ENCODE measurements around the gene RBP5. TPM values are rescaled to one million over a fixed set of nuclear protein-coding genes. Genes with fewer than 3 reads are reported as not detected.
"Not testable (repeated sequence)": the region's sequence is repeated elsewhere in the genome, so short reads cannot be mapped to it uniquely, and the experiment has no call there.

Gene RBP5
- total RNA-seq, 1 donor, result under 0.01 TPM

DNA sequence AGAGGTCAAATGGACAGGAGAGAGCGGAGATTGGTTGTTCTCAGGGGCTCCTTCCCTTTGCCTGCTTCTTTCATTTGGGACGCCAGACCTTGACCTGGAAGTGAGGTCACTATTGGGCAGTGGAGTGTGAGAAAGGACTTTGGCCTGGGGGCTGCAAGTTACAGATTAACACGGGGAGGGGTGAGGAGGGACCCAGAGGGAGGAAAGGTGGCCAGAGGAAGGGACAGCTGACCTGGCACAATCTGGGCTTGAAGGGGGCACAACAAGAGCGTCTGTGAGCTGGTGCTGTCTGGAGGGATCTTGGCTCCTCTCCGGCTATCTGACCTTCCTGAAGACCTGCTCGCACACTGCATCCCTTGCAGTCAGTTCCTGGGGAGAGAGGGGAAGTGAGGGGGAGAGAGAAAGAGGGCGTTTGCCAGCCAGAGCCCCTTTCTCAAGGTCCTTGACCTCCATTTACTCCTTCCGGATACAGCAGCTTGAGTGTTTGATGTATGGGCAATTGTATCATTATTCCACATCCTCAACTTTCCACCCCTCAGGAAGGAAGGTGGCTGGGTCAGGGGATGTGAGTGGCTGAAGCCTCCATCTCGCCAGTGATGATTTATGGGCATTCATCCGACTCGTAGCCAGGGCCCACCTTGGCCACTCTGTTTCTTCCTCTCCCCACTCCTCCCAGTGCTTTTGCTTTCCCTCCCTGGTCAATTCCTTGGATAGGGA, 4.7 kb downstream of the RBP5 start:
- DNase-seq (ENCODE audit: low read depth in 2 of 3, low spot score in 2 of 3), result no peak

DNA sequence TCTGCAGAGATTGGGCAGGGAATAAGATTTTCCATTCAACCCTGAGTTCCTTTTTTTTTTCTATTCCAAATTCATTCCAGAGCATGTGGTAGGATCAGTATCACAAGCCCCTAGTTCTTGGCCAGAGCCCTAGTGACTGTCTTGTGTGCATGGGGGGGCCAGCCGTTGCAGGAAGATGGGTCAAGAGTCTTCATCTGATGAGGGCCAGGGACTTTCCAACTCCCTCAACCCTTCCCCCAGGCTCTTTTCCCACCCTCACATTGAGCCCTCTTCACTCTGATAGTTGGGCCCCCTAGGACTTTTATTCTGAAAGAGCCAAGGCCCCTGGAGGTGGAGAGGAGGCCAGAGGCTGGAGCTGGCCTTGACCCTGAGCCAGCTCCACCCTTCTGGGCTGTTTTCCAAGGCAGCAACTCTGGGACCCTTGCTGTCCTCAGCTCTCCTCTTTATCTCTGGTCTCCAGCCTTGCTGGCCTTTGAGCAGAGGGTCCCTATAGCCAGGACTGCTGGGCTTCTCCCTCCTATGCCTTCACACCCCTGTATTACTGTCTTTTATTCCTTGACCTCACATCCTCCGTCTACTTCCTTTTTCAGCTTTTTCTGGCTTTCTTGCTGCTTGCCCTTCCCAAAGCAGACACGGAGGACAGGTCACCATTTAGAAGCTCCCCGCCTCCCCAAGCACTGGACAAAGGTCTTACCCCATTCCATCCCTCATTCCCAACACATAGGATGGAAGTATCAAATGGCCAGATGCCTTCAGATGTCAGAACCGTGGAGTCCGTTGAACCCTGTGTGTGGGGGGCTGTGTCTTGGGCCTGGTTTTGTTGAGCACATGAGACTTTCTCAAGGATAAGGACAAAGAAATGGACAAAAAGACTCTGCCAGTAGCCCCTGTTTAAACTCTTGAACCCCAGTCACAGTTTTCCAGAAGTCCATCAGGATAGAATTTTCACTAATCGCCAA, 5.6 kb downstream of the RBP5 start:
- DNase-seq (ENCODE audit: low read depth in 2 of 3, low spot score in 2 of 3), result no peak

DNA sequence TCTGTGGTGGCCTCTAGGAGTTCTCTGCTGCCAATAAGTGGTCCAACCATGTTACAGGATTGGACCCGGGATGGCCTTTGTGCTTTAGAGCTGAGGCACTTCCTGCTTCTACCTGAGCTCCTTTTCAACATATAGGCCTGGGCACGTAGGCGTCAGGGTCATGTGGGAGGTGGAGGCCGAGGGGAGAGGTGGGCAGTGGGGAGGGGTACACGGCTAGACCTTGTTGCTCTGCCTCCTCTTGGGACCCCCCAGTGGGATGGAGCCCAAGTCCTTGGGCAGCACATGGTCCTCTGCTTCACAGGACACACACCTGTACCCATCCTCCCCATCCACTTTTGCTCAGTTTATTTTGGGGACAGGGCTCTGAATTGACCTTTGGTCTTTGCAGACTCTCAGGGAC, 7.4 kb downstream of the RBP5 start:
- DNase-seq (ENCODE audit: low read depth in 2 of 3, low spot score in 2 of 3), result no peak

DNA sequence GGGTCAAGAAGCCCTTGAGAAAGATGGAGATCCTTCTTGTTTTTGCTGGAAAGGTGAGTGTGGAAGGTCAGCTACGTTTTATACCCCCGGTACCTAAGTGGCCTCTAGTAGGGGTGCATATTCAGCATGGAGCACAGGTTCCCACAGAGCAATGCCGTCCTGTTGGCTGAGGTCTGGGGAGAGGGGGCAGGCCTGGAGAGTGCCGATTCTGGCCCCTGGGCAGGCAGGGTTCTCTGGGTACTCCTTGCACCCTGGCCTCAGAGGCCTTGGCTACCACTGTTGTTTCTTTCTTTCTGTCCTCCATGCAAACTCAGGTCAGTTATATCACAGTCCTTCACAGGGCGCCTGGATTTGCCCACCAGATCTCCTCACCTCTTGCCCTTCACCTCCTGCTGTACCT, 8.5 kb downstream of the RBP5 start:
- no peak for DNase-seq (ENCODE audit: low read depth in 2 of 3, low spot score in 2 of 3)

DNA sequence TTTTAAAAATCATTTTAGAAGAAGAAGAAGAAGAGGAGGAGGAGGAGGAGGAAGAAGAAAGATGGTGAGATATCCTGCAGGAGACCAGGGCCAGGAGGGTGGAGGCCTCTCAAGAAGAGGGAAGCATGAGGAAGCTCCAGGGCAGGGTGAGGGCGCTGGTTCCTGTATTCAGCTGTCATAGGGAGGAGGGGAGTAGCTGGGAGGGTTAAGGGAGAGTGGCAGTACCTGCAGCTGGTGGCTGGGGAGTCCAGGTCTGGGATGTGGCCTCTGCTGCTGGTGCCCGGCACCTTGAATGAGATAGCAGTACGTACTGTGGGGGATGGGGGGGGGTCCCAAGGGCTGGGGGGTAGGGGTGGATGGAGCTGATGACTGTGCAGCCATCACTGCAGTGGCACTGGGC, 9.8 kb downstream of the RBP5 start:
- DNase-seq (ENCODE audit: low read depth in 2 of 3, low spot score in 2 of 3), result no peak

DNA sequence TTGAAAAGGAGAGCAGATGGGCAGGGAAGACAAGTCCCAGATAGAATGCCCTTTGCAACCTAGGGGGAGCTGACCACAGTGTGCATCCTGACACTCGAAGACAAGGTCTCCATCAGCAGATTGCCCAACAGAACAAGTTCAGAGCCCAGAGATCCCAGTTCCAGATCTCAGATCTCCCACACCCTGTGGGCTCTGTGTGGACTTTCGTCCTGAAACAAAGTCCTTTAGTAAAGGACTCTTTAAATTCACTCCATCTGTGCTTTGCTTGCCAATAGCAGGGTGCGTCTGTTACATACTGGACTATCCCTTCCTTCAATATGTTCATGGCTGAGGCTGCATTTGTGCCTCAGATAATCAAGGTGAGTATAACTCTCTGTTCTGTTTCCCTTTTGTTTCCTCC, 11.0 kb downstream of the RBP5 start:
- no peak for DNase-seq (ENCODE audit: low read depth in 2 of 3, low spot score in 2 of 3)

DNA sequence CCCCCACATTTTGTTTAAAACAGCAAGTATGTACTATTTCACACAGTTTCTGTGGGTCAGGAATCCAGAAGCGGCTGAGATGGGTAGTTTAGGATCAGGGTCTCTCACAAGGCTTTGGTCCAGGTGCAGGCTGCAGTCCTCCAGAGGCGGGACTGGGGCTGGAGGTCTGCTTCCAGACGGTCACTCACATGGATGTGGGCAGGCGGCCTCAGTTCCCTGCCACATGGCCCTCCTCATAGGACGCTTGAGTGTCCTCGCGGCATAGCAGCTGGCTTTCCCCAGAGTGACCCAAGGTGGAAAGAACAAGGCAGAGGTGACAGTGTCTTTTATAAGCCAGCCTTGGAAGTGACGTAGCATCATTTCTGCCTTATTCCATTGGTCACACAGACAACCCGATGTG, 11.8 kb downstream of the RBP5 start:
- no peak for DNase-seq (ENCODE audit: low read depth in 2 of 3, low spot score in 2 of 3)

DNA sequence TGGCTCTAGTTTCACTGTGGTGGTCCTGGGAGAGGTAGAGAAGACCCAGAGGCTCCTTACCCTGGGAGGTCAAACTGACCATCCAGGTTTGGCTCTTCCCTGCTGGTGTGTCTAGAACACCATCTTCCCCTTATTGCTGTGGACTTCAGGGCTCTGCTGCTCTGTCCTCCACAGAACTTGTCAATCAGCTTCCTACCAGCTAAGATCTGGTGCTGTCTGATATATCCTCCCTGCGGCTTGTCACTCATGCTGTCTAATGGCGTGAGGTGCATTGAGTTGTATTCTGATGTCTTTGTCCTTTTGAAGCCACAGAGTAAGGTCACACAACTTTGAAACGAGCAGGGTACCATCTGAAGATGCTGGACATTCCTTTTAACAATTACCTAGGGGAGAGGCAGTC, 12.5 kb downstream of the RBP5 start:
- no peak for DNase-seq (ENCODE audit: low read depth in 2 of 3, low spot score in 2 of 3)

DNA sequence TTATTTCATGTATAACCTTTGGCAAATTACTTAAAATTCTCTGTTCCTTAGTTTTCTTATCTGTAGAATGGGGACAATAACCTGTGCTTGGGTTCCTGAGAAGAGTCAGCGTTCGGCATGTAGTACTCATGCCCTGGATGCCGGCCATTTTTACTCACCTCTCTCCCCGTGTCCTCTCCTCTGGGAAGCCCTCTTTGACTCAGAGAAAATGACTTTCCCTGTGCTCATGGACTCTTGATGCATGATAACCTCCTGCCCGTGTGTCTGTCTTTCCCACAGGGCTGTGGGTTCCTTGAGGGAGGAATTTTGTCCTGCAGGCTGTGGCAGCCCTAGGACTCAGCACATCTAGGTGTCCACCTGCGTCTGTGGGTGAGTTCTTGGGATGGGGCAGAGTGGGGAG, 13.8 kb downstream of the RBP5 start:
- DNase-seq (ENCODE audit: low read depth in 2 of 3, low spot score in 2 of 3), result no peak

DNA sequence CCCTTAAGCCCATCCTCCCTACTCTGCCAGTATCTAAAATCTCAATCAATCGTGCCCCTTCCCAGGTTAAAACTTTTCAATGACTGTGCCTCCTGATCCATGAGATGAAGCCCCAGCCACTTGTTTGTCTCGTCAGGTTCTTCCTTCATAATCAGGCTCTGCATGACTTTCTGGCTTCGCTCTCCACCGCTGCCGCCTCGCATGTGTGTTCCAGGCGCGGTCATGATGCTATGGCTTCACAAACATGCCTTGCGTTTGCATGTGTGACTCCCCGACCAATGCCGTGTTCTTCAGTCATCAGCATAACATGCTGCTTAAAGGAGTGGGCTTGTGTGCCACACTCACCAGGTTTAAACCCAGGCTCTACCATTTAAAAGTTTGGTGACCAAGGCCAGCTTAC, 14.7 kb downstream of the RBP5 start:
- no peak for DNase-seq (ENCODE audit: low read depth in 2 of 3, low spot score in 2 of 3)

DNA sequence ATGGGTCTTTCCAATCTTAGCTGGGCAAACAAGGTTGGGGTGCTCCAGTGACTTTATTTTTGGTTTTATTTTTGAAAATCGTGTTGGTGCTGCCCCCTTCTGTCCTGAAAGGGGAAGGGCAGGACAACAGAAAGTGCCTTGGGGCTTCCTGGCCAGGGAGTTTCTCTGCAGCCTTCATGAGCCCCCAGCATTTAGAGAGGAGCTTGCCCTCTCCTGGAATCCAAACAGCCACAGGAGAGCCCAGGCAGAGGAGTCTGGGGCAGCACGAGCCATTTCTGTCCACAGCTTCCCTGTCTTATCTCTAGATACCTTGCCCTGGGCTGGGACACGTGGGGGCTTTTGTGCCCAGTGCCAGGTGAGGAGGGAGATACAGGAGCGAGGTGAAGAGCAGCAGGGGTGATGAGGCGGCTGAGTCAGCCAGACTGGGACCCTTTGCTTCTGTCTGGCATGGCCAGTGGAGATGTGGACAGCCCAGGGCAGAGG, 15.3 kb downstream of the RBP5 start:
- DNase-seq (ENCODE audit: low read depth in 2 of 3, low spot score in 2 of 3), result peak in 2 of 3 donors; percentile 49 to 67

DNA sequence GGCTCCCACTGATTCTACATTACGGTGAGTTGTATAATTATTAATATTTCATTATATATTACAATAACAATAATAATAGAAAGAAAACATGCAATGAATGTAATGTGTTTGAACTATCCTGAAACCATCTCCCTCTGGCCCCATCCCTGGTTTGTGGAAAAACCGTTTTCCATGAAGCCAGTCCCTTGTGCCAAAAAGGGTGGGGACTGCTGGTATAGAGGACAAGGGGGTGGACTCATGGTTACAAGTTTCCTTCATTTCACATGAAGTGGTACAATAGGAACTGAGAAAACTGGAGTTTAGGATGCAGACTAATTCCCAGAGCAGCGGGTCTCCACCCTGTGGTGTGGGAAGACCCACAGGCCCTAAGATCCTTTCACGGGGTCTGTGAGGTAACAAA, 16.6 kb downstream of the RBP5 start:
- DNase-seq (ENCODE audit: low read depth in 2 of 3, low spot score in 2 of 3), result no peak

DNA sequence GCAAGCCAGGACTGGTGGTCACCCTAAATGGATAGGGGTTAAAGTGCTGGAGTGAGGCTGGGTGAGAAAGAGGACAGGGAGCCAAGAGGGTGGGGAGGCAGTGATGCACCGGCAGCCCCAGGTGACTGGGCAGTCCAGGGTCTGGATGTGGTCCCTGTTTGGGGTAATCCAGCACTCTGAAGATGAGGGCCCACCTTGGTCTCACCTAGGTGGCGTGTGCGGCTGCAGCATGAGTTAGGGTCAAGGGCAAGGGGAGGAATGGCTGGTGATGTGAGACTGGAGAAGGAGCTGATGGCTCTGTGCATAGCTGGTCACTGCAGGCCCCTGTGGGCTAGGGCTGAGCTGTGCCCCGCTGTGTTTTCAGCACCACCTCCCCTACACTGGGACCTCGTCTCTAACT, 18.0 kb downstream of the RBP5 start:
- no peak for DNase-seq (ENCODE audit: low read depth in 2 of 3, low spot score in 2 of 3)

DNA sequence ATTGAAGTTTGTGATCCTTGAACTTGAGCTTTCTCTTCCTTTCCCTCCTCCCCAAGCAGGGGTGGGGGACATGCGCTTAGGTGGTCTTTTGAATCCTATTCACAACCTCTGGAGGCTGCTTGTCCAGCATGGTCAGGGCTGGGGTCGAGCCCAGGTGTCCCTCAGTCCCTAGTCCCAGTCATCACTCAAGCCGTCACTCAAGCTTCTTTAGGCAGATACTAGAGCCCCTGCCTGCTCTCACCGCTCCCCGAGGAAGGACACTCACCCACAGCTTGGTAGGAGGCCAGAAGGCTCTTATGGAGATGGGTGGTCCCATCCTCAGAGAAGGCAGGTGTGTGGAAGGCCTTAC, 19.1 kb downstream of the RBP5 start:
- no peak for DNase-seq (ENCODE audit: low read depth in 2 of 3, low spot score in 2 of 3)

DNA sequence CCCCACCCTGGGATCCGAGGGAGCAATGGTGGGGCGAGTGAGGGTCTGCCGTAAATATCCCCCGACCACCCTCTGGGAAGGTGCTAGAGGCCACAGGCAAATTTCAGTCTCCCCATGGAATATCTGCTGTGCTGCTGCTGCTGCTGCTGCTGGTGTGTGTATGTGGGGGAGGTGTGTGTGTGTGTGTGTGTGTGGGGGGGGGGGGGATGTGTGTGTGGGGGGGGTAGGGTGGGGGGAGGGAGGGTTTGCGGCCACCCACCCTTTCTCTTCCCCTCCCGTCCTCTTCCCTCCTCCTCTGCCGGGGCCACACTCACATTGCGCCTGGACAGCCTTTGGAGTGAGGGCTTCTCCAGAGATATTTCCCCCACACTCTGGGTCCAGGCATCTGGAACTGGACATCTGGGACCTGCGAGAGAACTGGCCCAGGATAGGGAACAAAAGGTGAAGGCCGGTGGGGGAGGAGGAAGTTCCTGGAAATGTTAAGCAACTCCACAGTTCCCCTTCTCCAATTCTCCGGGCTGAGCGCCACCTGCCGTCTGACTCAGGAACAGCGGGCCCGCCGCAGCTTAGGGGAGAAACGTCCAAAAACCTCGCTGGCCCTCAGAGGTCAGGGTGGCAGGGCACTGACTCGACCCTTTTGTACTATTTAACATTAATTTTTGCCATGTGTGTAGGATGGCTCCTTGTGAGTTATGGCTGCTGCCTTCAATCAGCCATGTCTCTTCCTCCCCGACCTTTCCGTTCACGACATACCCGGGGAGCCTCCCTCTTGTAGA, 19.7 kb downstream of the RBP5 start, which contains the start of gene C1RL:
Gene C1RL, minus strand, starts transcription at position 419 of the 776 bp plus-strand sequence. Its CDS starts 34 bp downstream, at position 385.
- peak in 2 of 3 donors; percentile 75 to 84 for DNase-seq (ENCODE audit: low read depth in 2 of 3, low spot score in 2 of 3)

DNA sequence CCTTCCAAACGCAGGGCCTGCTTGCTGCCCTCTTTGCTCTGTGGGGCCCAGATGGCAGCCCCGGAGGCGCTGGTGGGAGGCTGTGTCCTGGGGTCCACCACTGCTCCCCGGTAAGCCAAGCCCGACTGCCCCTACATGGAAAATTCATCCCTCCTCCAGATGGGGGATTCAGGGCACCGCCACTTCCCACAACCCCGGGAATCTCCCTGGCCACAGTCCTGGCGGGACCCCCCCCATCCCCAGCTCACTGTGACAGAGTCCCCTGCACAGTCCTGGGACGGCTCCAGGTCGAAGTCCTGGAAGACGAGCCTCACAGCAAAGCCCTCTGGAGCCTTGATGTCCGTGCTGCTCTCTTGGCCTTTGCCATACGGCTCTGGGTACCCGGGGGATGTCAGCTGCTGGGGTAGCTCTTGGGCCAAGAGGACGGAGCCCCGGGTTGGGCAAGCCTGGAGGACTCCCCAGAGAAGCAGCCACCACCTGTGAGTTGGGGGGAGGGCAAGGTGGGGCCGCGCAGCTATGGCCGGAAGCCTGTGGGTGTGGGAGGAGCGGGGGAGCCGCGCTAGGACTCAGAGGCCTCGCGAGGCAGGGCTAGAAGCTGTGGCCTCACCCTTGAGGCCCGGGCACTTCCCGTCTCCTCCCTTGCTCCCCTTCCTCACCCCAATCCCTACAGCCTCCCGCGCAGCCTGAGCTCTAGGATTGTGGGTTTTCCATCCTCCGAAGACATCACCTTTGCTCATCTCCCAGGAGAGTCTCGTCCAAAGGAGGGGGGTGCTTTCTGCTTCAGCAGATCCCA, 20.5 kb downstream of the RBP5 start:
- peak in 2 of 3 donors; percentile 69 to 80 for DNase-seq (ENCODE audit: low read depth in 2 of 3, low spot score in 2 of 3)

DNA sequence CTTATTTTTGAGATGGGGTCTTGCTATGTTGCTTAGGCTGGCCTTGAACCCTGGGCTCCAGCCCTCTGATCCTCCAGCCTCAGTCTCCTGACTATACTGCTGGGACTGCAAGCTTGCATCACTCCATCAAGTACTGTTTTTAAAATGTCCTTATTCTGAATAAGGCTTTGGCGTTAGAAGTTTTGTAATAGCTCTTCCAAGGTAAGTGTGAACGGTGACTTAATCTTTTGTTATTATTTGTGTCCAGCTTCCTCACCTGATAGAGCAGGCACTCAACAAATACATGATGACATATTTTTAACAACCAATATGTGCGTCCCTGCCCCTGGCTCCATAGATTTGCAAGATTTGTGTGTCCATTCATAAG, 21.1 kb downstream of the RBP5 start:
- no peak for DNase-seq (ENCODE audit: low read depth in 2 of 3, low spot score in 2 of 3)

DNA sequence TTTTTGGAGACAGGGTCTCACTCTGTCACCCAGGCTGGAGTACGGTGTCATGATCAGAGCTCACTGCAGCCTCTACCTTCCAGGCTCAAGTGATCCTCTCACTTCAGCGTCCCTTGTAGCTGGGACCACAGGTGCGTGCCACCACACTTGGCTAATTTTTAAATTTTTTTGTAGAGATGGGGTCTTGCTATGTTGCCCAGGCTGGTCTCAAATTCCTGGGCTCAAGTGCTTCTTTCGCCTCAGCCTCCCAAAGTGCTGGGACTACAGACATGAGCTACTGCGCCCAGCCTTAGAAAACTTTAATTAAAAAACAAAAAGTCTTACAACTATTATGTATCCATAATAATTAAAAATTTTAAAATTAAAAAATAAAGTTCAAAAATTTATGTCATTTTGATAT, 21.5 kb downstream of the RBP5 start:
- not testable (repeated sequence) for DNase-seq (ENCODE audit: low read depth in 2 of 3, low spot score in 2 of 3)

DNA sequence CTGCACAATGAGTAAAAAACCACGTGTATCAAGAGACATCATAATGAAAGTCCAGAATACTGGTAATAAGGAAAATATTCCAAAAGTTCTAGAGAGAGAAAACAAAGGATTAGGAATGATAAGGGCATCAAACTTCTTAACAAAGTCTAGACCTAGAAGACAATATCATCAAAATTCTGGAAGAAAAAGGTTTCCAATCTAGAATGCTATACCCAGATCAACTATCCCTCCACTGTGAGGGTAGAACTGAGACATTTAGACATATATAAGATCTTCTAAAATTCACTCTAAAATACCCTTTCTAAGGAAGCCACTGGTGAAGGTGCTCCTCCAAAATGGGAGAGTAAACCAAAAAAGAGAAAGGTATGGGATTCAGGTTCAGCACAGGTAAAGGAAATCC, 22.6 kb downstream of the RBP5 start:
- no peak for DNase-seq (ENCODE audit: low read depth in 2 of 3, low spot score in 2 of 3)

DNA sequence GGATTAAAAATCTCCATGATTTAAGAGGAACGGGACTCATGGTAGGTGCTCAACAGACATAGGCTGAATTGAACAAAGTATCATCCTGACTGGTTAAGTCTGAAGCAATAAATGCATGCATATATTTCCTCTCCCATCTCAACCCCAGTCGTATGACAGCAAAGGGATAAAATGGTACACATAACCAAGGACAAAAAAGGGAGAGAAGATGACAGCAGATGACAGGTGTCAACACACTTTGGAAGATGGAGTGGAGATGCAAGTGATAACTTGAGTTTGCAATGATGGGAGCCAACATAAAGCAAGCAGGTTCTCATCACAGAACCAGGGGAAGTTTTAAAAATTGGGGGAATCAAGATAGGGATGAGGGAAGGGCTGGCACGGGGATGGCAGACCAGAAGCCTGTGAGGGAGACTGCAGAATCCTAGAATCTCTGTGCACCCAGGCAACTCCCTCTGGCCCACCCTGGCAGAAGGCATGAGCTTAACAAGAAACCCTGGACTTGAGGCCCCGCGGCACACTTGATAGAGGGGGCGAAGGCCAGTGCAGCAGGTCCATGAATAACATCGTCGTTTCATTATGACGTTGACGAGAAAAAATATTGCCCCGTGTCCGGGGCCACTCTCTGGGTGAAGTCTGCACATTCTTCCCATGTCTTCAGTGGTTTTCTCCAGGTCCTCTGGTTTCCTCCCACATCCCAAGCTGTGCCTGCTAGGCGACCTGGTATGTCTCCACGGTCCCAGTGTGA, 24.7 kb downstream of the RBP5 start:
- no peak for DNase-seq (ENCODE audit: low read depth in 2 of 3, low spot score in 2 of 3)
